ENCODE measurements around the gene FMNL1.

Gene FMNL1

GRCh38 chr17:45293413-45294211 lies 71.9 kb downstream of the FMNL1 start:
- DNase-seq (ENCODE audit: extremely low spot score, insufficient read length, low read depth) (no peak), FAIRE-seq (peak; percentile 75)

- FAIRE-seq (no peak), DNase-seq (ENCODE audit: extremely low spot score, insufficient read length, low read depth) (no peak)
Measured at GRCh38 chr17:45294506-45294905, 72.8 kb downstream of the FMNL1 start.

DNA sequence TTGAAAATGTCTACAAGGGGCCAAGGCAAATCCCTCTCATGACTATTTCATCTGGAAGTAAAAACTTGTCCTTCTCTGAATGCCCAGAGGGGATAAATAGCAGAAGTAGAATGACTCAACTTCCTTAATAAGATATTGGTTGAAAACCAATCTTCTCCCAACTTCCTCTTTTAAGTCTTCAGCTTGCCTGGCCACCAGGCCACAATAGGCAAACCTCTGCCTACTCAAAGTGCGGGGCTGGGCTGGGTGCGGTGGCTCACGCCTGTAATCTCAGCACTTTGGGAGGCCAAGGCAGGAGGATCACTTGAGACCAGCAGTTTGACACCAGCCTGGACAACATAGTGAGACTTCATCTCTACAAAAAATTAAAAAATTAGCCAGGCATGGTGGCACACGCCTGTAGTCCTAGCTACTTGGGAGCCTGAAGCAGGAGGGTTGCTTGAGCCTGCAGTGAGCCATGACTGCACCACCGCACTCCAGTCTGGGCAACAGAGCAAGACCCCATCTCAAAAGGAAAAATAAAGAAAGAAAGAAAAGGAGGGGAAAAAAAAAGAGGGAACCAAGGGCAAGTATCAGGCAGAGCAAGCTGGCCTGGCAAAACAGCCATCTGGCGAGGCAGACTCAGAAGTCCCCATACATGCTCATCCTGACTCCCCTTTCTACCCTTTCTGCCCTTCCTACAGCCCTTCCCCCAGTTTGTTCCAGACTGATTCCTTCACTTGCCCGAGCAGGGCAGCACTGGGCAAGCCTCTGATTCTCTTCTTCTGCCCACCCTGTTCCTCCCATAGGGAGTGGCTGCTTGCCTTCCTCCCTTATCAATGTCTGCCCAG lies 74.5 kb downstream of the FMNL1 start:
- FAIRE-seq (peak; percentile 88), DNase-seq (ENCODE audit: extremely low spot score, insufficient read length, low read depth) (no peak)

- DNase-seq (ENCODE audit: extremely low spot score, insufficient read length, low read depth) (no peak), FAIRE-seq (no peak)
Measured at GRCh38 chr17:45296833-45297124, 75.1 kb downstream of the FMNL1 start.

Measured in GM18507 (cell line).